A673 (cell line): Measurements from ENCODE around the gene SPINK2.

Experiments used
- EZH2 ChIP-seq: fragments of 200-600 bp; sonication (generic); IDR thresholded peaks from 2 replicates; pipeline ENCODE4 v1.6.1; 2017; ENCODE audit warnings: borderline replicate concordance, low read depth, mild to moderate bottlenecking, mixed read lengths, antibody characterized with exemption, low read length; ENCODE audit not compliant: poor library complexity, severe bottlenecking
- TF ChIP-seq, protein P1 (sequence below): fragments of 300-800, 200-600 bp; sonication (generic); conservative IDR thresholded peaks from 2 replicates; pipeline ENCODE4 v1.5.1; 2017; ENCODE audit warnings: low read depth, mild to moderate bottlenecking, antibody characterized with exemption, low read length, moderate library complexity, mixed read lengths

DNA sequence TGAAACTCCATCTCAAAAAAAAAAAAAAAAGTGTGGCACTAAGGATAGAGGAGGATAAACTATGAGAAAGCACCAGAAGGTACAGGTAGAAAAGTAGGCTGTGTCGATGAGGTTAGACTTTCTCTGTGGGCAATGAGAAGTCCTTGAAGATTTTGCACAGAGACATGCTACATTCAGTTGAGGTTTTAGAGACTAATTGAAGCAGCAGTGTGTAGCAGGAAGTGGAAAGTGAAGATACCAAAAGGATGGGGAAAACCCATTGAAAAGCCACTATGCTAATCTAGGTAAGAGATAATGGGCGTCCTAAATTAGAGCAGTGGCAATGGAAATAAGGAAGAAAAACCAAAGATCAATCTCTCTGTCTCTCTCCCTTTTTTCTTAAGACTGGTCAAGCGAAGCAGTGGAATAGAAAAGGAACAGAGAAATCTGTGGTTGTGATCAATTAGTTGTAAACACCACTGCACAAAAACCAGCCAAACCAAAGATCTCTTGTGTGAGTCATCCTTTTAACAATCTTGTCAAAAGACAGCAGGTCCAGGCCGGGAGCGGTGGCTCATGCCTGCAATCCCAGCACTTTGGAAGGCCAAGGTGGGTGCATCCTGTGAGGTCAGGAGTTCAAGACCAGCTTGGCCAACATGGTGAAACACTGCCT is 3.5 kb downstream of the SPINK2 start:
- TF ChIP-seq, protein P1, sequence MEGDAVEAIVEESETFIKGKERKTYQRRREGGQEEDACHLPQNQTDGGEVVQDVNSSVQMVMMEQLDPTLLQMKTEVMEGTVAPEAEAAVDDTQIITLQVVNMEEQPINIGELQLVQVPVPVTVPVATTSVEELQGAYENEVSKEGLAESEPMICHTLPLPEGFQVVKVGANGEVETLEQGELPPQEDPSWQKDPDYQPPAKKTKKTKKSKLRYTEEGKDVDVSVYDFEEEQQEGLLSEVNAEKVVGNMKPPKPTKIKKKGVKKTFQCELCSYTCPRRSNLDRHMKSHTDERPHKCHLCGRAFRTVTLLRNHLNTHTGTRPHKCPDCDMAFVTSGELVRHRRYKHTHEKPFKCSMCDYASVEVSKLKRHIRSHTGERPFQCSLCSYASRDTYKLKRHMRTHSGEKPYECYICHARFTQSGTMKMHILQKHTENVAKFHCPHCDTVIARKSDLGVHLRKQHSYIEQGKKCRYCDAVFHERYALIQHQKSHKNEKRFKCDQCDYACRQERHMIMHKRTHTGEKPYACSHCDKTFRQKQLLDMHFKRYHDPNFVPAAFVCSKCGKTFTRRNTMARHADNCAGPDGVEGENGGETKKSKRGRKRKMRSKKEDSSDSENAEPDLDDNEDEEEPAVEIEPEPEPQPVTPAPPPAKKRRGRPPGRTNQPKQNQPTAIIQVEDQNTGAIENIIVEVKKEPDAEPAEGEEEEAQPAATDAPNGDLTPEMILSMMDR, result no peak
- no peak for TF ChIP-seq EZH2
